Right cardiac atrium (tissue), 5 donors: ENCODE measurements around the gene BCR. TPM values are rescaled to one million over a fixed set of nuclear protein-coding genes. Genes with fewer than 3 reads are reported as not detected.
A peak's percentile ranks its signal among the peaks of the same experiment; 100 is the strongest.

Source experiments
- ATAC-seq, 2 donors: fragments of 200-7000 bp; cut with Tn5 transposase; one replicate each; pipeline versions ENCODE4 v1.8.0 to v1.9.1; 2020; ENCODE audit warnings: moderate library complexity in 2 of 2, mild to moderate bottlenecking in 1 of 2
- DNase-seq, 3 donors: peaks; one replicate each; pipeline ENCODE4 v3.0.0-alpha.2; 2020
- H3K27ac ChIP-seq: one replicate; pipeline ENCODE4 v1.5.1; 2013; ENCODE audit warnings: mild to moderate bottlenecking, low read length, control low read depth, moderate library complexity
- H3K27me3 ChIP-seq: one replicate; pipeline ENCODE4 v1.6.1; 2013; ENCODE audit not compliant: control insufficient read depth, insufficient read depth
- H3K4me1 ChIP-seq: one replicate; pipeline ENCODE4 v1.6.1; 2013; ENCODE audit warnings: low read length; ENCODE audit not compliant: control insufficient read depth, insufficient read depth
- H3K4me3 ChIP-seq: one replicate; pipeline ENCODE4 v1.5.1; 2013; ENCODE audit warnings: low read length, control low read depth
- H3K9me3 ChIP-seq: one replicate; pipeline ENCODE4 v1.6.1; 2013; ENCODE audit warnings: low read length; ENCODE audit not compliant: control insufficient read depth
- WGBS: extraction: QIAGEN DNeasy Blood & Tissue Kit; methylation state at CpG from one replicate; pipeline ENCODE4 v1.1.7; 2013; 5-methylcytosine and 5-hydroxymethylcytosine counted together
- intact Hi-C, 4 donors: fragments of 100-400 bp; cut with DNase I; formaldehyde crosslinking; loops; one replicate each; pipeline versions ENCODE4 v1.11.0 to v1.14.0; 2022 to 2023
- polyA plus RNA-seq: library from polyadenylated mRNA; stranded (reverse); fragments of 200-250 nt; gene quantifications from one replicate; pipeline ENCODE4 v1.2.3, GENCODE V29; 2013
- total RNA-seq, 4 donors: library from RNA; stranded (reverse); fragmentation: NEBNext Ultra II Directional; extraction: Animal tissue kit (Norgen Biotek cat#: 25700); gene quantifications; one replicate each; pipeline ENCODE4 v1.2.1, GENCODE V29; 2021
- donor health status: healthy with polysubstance abuse.
- donor health status: DM: no; HTN: yes; CAD: no.
- donor health status: DM: no; HTN: no; CAD: no.
- donor health status: DM: no; HTN: yes; CAD: no; lungs with severe emphysema.
- donor health status: DM: yes; HTN: yes; CAD: no.

Gene BCR
- total and polyA plus RNA-seq, 5 donors, result 18.3 to 48.0 (median 36.3) TPM

DNA sequence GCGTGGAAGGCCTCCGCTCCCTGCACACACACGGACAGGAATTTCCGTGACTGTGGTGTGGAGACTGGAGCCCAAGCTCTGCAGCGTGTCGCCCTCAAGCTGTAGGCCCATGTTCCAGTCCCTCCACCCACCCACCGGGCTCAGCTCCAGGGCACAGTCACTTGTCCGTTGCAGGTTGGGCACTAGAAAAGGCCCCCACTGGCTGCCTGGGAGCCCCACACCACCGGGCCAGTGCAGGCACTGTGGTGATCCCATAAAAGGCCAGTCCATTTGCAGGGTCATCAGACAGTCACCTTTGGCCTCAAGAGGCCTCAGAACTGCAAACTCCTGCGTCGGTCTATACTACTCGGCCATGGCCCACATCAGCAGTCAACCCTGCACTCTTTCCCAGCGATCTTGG lies 18.7 kb upstream of the BCR start:
- peak in 1 of 3 donors; percentile 26 for DNase-seq
- Histone ChIP-seq H3K4me1 (no peaks in the 10 kb centered on the region), H3K27me3 (no peaks in the 10 kb centered on the region), H3K4me3 (no peak overlapping the region), H3K27ac (no peak overlapping the region), H3K9me3 (no peaks in the 10 kb centered on the region)
- no peak for ATAC-seq
- intact Hi-C loops, result no loop called here
- WGBS, result 88% methylated on average over 13 of the region's 13 CpGs

DNA sequence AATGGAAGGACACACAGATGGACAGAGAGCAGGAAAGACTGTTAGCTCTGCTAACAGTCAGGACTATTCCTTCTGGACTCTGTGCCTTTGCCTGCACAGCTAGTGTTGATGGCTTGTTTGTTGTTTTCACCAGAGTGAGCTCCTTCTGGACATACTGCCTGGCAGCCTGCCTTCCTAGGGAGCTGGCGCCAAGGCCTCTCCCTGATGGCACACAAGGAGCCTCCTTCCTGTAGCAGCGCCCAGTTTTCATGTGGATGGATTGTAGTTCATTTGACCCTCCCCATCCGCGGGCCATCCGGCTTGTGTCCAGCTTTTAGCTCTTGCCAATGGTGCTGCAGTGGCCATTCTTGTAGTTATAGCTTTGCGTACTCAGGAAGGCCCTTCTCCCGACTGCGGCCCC lies 16.6 kb upstream of the BCR start:
- no peak overlapping the region for H3K27ac ChIP-seq
- ATAC-seq, result peak; percentile 5 to 63

DNA sequence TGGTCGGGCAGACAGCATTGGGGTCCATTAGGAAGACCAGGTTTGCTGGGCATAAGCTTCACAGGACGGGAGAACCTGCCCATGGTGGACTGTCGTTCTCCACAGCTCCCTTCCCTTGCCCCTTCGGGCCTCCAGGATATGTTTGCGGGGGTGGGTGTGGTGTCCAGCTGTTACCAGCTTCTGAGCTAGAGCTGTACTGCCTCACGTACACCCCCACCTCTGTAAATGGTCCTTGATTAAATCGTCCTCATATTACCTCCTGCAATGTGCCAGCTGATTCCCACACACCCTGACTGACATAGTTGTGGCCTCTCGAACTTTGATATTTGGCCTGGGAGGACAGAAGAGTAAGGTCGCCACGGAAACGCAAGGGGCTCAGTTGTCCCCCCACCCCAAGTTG lies 16.2 kb upstream of the BCR start:
- ATAC-seq, result no peak
- peak in 1 of 3 donors; percentile 2 for DNase-seq
- WGBS, result 68% methylated on average over 11 of the region's 11 CpGs
- Histone ChIP-seq H3K27ac (no peak overlapping the region), H3K9me3 (no peaks in the 10 kb centered on the region), H3K4me3 (no peak overlapping the region), H3K4me1 (no peaks in the 10 kb centered on the region), H3K27me3 (no peaks in the 10 kb centered on the region)
- intact Hi-C loops, result no loop called here

More for the DNA sequence above, 16.6 kb upstream of the BCR start:
- intact Hi-C loops, result no loop called here
- Histone ChIP-seq H3K4me3 (no peak overlapping the region), H3K9me3 (no peaks in the 10 kb centered on the region), H3K4me1 (no peaks in the 10 kb centered on the region), H3K27me3 (no peaks in the 10 kb centered on the region)
- 60% methylated on average over 8 of the region's 8 CpGs for WGBS
- peak; percentile 67 to 94 (median 88) for DNase-seq

DNA sequence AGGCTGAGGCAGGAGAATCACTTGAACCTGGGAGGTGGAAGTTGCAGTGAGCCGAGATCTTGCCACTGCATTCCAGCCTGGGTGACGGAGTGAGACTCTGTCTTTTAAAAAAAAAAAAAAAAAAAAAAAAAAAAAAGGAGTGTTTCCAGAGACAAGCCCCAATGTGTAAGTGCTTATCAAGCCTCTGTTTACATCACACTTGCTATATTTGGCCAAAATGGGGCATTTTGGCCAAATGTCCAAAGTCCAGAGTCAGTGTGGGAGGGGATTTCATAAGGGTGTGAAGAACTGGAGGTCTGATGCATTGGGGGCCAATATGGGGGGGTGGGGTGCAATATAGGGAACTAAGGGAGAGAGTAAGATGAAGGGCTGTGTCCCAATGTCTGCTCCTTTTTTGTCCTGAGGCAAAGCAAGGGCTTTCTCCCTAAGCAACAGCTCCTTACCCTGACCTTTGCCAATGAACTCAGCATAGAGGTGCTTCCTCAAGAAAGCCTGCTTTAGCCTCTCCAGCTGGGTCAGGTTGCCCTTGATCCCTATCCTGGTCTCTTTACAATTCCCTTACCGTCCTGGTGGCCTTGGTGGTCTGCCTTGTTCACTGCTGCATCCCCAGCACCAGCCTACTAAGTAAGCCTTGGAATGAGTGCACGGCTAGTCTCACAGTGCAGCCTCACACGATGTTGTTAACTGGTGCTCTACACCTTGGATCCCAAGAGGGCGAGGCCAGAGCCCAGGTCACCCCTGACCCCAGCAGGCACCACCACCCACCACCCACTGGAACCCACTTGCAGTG lies 14.1 kb upstream of the BCR start:
- DNase-seq (peak in 1 of 3 donors; percentile 6), ATAC-seq (no peak)
- no peaks in the 10 kb centered on the region for H3K4me1 ChIP-seq
- intact Hi-C loops, result no loop called here
- WGBS, result 82% methylated on average over 6 of the region's 6 CpGs
- no peak overlapping the region for H3K4me3 ChIP-seq
- H3K9me3 ChIP-seq, result no peaks in the 10 kb centered on the region
- H3K27ac ChIP-seq, result no peak overlapping the region
- H3K27me3 ChIP-seq, result no peaks in the 10 kb centered on the region

DNA sequence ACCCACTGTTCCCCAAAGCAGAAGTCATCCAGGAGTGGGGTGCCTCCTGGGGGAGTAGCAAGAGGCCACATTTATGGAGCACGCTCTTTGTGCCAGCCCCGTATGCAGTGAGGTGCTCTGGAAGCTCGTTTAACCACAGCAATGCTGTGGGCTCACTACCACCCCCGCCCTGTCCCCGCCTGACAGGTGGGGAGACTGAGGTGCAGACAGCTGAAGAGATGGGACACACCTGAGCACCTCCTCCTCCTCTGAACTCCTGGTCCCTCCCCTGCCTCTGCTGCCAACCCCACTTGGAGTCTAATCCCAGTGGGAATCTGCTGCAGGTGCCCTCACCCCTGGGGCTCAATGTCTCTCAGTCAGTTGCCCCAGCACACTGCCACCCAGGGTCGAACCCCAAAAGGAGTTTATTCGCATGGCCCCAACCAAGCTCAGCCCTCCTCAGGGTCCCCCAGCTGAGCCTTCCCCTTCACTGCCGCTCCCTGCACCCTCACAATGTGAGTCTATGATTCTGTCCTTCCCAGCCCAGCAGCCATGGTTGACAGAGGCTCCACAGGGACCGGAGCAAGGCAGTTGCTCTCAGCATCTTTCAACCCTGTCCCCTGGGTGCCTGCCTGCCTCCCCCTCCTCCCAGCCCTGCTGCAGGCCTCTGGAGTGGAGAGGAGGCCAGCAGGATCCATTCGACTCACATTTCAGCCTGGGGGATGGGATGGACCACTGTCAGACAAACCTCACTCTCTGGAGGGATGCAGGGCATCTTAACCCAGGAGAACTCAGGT lies 13.3 kb upstream of the BCR start:
- no peak for ATAC-seq
- Histone ChIP-seq H3K27ac (no peak overlapping the region), H3K4me3 (no peak overlapping the region), H3K4me1 (no peaks in the 10 kb centered on the region), H3K27me3 (no peaks in the 10 kb centered on the region), H3K9me3 (no peaks in the 10 kb centered on the region)
- 77% methylated on average over 10 of the region's 10 CpGs for WGBS
- intact Hi-C loops, result no loop called here
- no peak for DNase-seq

DNA sequence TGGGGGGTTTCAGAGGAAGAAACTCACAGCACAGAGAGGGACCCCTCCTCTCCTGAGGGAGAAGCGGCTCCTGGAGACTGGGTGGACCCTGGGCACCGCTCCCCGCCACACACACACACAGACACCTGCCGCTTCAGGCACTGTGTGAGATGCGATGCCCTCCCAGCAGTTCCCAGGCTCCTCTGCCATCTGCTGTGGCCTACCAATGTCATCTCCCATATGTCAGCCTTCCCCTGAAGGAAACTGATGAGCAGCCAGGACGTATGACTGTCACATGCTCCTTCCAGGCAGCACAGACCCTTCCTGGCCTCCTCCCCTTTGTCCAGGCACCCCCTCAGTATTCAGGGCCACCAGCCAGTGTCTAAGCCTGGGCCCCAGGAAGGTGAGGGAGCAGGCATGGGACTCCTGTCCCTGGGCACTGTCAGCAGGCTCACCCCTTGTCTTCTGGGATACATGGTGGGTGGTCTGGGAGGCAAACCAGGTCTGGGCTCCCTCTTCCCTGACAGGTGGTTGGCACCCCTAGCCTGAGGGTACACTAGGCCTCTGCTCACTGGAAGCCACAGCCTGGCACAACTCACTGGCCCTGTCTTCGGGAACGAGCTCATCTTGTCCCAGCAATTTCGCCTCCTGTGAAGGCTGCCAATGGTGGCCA lies 11.8 kb upstream of the BCR start:
- intact Hi-C loops, result no loop called here
- Histone ChIP-seq H3K4me3 (no peak overlapping the region), H3K9me3 (no peaks in the 10 kb centered on the region), H3K27ac (no peak overlapping the region), H3K27me3 (no peaks in the 10 kb centered on the region), H3K4me1 (no peaks in the 10 kb centered on the region)
- DNase-seq (no peak), ATAC-seq (no peak)
- 92% methylated on average over 9 of the region's 9 CpGs for WGBS

DNA sequence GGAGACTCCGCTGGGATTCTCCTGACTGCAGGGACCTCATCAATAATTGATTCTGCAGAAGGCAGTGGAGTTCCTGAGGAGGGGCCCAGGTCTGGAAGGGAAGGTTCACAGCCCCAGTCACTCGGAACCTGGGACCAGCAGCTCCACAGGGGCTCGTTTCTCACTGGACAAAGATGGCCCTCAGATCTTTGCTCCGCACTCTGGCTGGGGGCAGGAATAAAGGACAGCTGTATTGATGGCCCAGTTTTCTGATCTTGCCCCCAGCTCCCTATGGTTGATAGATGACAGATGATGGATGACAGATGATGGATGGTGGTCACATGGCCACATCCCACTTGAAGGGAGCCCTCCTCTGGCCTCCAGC lies 11.3 kb upstream of the BCR start:
- Histone ChIP-seq H3K27ac (no peak overlapping the region), H3K9me3 (no peaks in the 10 kb centered on the region), H3K4me1 (peaks cover under 1% of the 10 kb centered on the region), H3K27me3 (no peaks in the 10 kb centered on the region), H3K4me3 (no peak overlapping the region)
- intact Hi-C loops, result no loop called here
- 93% methylated on average over 4 of the region's 4 CpGs for WGBS
- DNase-seq, result no peak
- no peak for ATAC-seq

DNA sequence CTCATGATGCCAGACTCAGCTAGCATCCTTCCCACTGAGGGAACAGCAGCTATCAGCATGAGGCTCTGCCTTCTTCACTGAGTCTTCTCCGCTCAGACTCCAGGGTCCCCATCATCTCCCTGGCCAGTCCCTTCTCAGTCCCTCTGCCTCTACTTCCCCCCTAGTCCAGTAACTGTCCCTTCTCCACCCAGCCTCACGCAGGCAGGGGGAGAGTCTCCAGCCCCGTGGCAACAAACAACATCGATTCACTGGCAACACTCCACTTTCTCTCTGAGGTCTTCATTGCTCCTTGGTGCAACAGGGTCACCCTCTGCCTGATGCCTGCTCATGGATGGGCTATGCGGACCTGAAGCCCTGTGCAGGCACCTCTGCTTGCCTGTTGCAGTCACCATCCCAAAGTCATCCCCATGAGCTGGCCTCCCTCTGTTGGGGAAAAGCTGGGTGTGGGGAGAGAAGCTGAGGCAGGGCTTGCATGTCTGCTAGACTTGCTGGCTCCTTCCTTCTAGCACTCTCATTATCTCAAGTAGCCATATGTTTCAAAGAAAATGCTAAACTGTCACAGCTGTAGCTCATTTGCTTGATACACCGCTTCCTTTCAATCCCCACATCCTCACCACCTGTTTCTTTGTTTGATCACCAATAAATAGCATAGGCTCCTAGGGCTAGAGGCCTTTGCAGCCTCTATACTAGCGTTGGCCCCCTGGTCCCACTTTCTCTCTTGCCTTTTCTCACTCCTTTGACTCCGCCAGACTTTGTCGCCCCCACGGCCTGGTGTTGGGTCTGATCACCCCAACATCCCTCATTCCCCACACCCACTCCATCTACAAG lies 4.3 kb upstream of the BCR start:
- H3K4me1 ChIP-seq, result peaks cover 8% of the 10 kb centered on the region
- H3K27ac ChIP-seq, result no peak overlapping the region
- no peaks in the 10 kb centered on the region for H3K9me3 ChIP-seq
- DNase-seq (no peak), ATAC-seq (no peak)
- intact Hi-C loops, result loop anchor here in 2 of 4 donors (5.0 to 10.0 kb wide), 2 partner anchors 209 to 211 kb away; no protein-coding TSS in a partner anchor
- no peaks in the 10 kb centered on the region for H3K27me3 ChIP-seq
- H3K4me3 ChIP-seq, result no peak overlapping the region
- WGBS, result 93% methylated on average over 10 of the region's 10 CpGs

DNA sequence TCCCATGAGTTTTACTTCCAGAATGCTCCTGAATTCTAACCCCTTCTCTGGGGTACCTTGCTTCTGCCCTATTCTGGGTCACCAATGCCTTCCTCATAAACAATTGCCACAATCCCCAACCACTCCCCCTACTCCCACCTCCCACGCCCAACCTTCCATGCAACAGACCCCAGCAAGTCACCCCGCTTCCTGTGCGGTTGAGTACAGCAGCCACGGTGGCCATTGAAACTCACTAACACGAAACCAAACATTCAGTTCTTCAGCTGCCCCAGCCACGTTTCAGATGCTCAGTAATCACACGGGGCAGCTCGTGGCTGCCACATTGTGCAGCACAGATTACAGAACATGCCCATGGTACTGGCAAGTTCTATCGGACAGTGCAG lies 3.7 kb upstream of the BCR start:
- Histone ChIP-seq H3K27me3 (no peaks in the 10 kb centered on the region), H3K9me3 (no peaks in the 10 kb centered on the region), H3K4me3 (no peak overlapping the region), H3K27ac (no peak overlapping the region), H3K4me1 (peaks cover 8% of the 10 kb centered on the region)
- intact Hi-C loops, result loop anchor here in 2 of 4 donors (5.0 to 10.0 kb wide), 2 partner anchors 208 to 211 kb away; no protein-coding TSS in a partner anchor
- ATAC-seq, result no peak
- WGBS, result 96% methylated on average over 9 of the region's 9 CpGs
- DNase-seq, result no peak

DNA sequence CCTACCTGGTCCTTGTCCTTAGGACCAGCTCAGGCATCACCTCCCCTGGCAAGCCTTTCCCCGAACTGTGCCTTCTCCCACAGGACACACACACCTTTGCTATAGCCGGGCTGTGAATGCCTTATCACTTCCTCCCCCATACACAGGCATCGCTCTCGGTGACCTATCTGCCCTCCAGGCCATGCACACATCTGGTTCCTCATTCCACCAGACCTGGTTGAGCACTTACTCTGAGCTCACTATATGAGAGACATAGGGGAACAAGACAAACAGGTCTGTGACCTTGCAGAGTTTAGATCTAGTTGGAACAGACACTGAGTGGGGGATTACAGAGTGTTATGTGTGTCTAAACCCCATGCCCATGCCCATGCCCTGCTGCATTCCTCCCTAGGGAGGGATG lies 3.1 kb upstream of the BCR start:
- ATAC-seq (no peak), DNase-seq (no peak)
- intact Hi-C loops, result loop anchor here in 2 of 4 donors (5.0 to 10.0 kb wide), 2 partner anchors 208 to 210 kb away; no protein-coding TSS in a partner anchor
- WGBS, result 83% methylated on average over 4 of the region's 4 CpGs
- Histone ChIP-seq H3K4me1 (peaks cover 8% of the 10 kb centered on the region), H3K9me3 (no peaks in the 10 kb centered on the region), H3K4me3 (no peak overlapping the region), H3K27ac (no peak overlapping the region), H3K27me3 (no peaks in the 10 kb centered on the region)
